Right cardiac atrium (tissue), 5 donors: ENCODE measurements around the gene CDH12. TPM values are rescaled to one million over a fixed set of nuclear protein-coding genes. Genes with fewer than 3 reads are reported as not detected.

Experiments used
- ATAC-seq, 2 donors: fragments of 200-7000 bp; cut with Tn5 transposase; one replicate each; pipeline versions ENCODE4 v1.8.0 to v1.9.1; 2020; ENCODE audit warnings: moderate library complexity in 2 of 2, mild to moderate bottlenecking in 1 of 2
- DNase-seq, 3 donors: peaks; one replicate each; pipeline ENCODE4 v3.0.0-alpha.2; 2020
- H3K27ac ChIP-seq: one replicate; pipeline ENCODE4 v1.5.1; 2013; ENCODE audit warnings: mild to moderate bottlenecking, low read length, control low read depth, moderate library complexity
- H3K27me3 ChIP-seq: one replicate; pipeline ENCODE4 v1.6.1; 2013; ENCODE audit not compliant: control insufficient read depth, insufficient read depth
- H3K4me1 ChIP-seq: one replicate; pipeline ENCODE4 v1.6.1; 2013; ENCODE audit warnings: low read length; ENCODE audit not compliant: control insufficient read depth, insufficient read depth
- H3K4me3 ChIP-seq: one replicate; pipeline ENCODE4 v1.5.1; 2013; ENCODE audit warnings: low read length, control low read depth
- H3K9me3 ChIP-seq: one replicate; pipeline ENCODE4 v1.6.1; 2013; ENCODE audit warnings: low read length; ENCODE audit not compliant: control insufficient read depth
- WGBS: extraction: QIAGEN DNeasy Blood & Tissue Kit; methylation state at CpG from one replicate; pipeline ENCODE4 v1.1.7; 2013; 5-methylcytosine and 5-hydroxymethylcytosine counted together
- intact Hi-C, 4 donors: fragments of 100-400 bp; cut with DNase I; formaldehyde crosslinking; loops; one replicate each; pipeline versions ENCODE4 v1.11.0 to v1.14.0; 2022 to 2023
- polyA plus RNA-seq: library from polyadenylated mRNA; stranded (reverse); fragments of 200-250 nt; gene quantifications from one replicate; pipeline ENCODE4 v1.2.3, GENCODE V29; 2013
- total RNA-seq, 4 donors: library from RNA; stranded (reverse); fragmentation: NEBNext Ultra II Directional; extraction: Animal tissue kit (Norgen Biotek cat#: 25700); gene quantifications; one replicate each; pipeline ENCODE4 v1.2.1, GENCODE V29; 2021
- donor health status: healthy with polysubstance abuse.
- donor health status: DM: no; HTN: yes; CAD: no.
- donor health status: DM: no; HTN: no; CAD: no.
- donor health status: DM: no; HTN: yes; CAD: no; lungs with severe emphysema.
- donor health status: DM: yes; HTN: yes; CAD: no.

CDH12 gene
- total and polyA plus RNA-seq, 5 donors: not detected

DNA sequence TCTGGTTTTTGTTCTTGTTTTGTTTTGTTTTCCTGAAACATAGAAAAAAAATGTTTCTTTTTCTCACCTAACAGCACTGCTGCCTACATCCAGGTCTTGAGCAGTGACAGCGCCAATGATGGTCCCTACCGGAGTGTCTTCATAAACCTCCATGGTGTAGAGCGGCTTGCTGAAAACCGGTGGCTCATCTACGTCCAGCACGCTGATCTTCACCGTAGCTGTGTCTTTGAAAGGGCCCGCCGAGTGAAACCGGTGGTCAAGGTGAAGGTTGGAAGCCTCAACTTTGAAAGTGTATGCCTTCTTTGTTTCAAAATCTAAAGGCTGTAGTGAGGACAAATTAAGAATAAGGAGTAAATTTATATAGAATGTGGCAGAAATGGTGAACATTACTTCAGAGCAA is 1051.0 kb downstream of the CDH12 start:
- ATAC-seq (no peak), DNase-seq (no peak)
- H3K4me1 ChIP-seq: no peaks in the 10 kb centered on the region
- no peak overlapping the region for H3K27ac ChIP-seq
- H3K27me3 ChIP-seq: no peaks in the 10 kb centered on the region
- intact Hi-C loops: no loop called here
- H3K9me3 ChIP-seq: peaks cover 2% of the 10 kb centered on the region
- WGBS: 94% methylated on average over 10 of the region's 10 CpGs
- H3K4me3 ChIP-seq: no peak overlapping the region

DNA sequence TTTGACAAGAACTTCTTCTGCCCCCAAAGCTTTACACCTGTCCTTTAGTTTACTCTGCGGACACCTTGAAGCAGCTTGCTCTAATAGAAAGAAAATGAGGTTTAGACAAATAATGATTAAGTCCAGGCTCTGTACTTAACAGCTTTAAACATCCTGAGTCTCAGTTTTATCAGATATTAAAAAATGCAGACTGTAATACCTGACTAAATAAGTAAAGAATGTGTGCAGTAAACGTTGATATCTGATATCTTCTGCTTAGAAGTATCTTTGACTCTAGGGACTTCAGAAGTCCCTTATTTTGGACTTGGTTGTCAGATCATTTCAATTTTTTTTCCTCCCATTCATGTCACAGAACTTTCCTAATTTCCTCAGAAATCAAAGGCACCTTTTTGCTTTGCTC is 1060.4 kb downstream of the CDH12 start:
- DNase-seq: no peak
- WGBS: 56% methylated on average over 2 of the region's 2 CpGs
- H3K27me3 ChIP-seq: no peaks in the 10 kb centered on the region
- no peaks in the 10 kb centered on the region for H3K9me3 ChIP-seq
- H3K27ac ChIP-seq: no peak overlapping the region
- ATAC-seq: no peak
- H3K4me1 ChIP-seq: no peaks in the 10 kb centered on the region
- intact Hi-C loops: no loop called here
- no peak overlapping the region for H3K4me3 ChIP-seq

DNA sequence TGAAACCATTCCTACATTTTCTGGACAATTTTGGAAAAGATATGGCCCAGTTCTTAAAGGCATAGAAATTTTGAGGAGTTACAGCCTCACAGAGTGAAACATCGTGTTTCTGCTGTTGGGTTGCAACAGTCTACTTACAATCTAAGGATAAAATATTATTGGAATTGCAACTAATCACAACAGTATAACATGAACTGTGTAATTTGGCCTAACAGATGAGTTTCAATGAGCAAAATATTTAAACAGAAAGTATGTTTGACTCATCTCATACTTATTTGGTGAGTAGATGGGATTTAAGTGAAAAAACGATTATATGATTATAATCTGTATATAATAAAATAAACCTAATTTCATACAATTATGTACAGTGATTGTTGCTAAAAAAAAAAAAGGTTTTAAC is 1061.8 kb downstream of the CDH12 start:
- no peak for ATAC-seq
- no peaks in the 10 kb centered on the region for H3K9me3 ChIP-seq
- no peak overlapping the region for H3K27ac ChIP-seq
- DNase-seq: no peak
- H3K4me1 ChIP-seq: no peaks in the 10 kb centered on the region
- WGBS: 69% methylated on average over 2 of the region's 2 CpGs
- no peak overlapping the region for H3K4me3 ChIP-seq
- H3K27me3 ChIP-seq: no peaks in the 10 kb centered on the region
- intact Hi-C loops: no loop called here

DNA sequence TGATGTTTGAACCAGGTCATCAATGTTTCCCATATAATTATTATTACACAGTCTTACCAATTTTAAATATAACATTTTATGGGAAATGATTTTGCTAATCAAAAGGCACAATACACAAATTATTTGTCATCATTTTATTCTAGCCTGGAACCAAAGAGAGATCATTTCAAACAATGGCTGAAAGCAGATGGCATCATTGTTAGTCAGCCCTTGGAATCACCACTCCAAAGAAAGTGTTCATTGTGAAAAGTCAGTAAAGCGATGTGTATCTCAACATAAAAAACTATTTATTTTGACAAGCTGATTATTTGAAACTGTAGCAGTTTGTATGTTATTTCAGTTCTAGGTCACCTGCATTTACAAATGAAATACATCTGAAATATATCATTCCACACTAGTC is 1068.7 kb downstream of the CDH12 start:
- Histone ChIP-seq H3K27me3 (no peaks in the 10 kb centered on the region), H3K4me3 (no peak overlapping the region), H3K27ac (no peak overlapping the region), H3K4me1 (no peaks in the 10 kb centered on the region), H3K9me3 (peaks cover 1% of the 10 kb centered on the region)
- WGBS: 96% methylated on average over 1 of the region's 1 CpG
- ATAC-seq (no peak), DNase-seq (no peak)
- intact Hi-C loops: no loop called here

DNA sequence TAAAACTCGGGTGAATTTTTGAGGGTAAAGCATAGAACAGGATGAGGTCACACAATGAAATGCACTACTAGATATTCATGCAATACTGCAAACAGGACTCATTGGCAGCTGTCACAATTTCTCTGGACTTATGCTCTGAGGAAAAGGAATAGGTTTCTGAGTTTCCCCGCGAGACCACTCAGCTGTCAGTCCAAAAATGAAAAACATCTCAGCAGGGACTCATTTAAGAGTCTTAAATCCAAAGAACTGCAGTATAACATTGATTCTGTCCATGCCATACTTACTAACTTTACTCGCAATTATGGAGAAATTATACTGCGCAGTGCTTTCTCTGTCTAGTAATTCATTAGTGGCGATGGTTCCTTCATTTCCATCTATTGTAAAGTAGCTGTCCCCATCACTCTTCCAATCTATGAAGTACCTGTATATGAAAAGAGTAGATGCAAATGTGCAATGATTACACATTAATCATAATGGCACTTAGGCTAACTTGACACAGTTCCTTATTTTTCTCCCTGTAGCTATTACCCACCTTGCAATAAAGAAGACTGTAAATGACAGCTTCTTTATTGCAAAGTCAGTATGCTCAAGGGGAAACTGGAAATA is 1070.0 kb downstream of the CDH12 start:
- H3K9me3 ChIP-seq: peaks cover 1% of the 10 kb centered on the region
- H3K4me1 ChIP-seq: no peaks in the 10 kb centered on the region
- H3K4me3 ChIP-seq: no peak overlapping the region
- H3K27me3 ChIP-seq: no peaks in the 10 kb centered on the region
- ATAC-seq: no peak
- DNase-seq: no peak
- intact Hi-C loops: no loop called here
- 83% methylated on average over 6 of the region's 6 CpGs for WGBS
- H3K27ac ChIP-seq: no peak overlapping the region

DNA sequence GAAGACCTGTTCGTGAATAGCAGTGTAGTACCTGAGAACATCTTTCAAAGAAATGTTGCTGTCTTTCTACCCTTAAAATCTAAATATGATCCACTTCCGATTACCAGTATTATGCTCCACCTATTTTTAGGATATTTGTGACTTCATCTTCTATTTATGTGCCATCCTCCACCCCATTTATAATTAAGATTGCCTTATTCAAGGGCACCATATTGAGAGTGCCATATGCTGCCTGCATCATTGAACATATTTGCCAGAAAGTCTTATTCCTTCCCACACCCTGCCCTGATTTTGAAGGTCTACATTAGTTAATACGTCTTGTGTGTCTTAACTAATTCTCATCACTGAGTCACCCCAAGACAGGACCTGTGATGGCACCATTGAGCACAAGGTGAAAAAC is 1076.7 kb downstream of the CDH12 start:
- Histone ChIP-seq H3K4me3 (no peak overlapping the region), H3K27ac (no peak overlapping the region), H3K27me3 (no peaks in the 10 kb centered on the region), H3K9me3 (no peaks in the 10 kb centered on the region), H3K4me1 (no peaks in the 10 kb centered on the region)
- intact Hi-C loops: no loop called here
- no peak for ATAC-seq
- no peak for DNase-seq
- WGBS: 85% methylated on average over 3 of the region's 3 CpGs

DNA sequence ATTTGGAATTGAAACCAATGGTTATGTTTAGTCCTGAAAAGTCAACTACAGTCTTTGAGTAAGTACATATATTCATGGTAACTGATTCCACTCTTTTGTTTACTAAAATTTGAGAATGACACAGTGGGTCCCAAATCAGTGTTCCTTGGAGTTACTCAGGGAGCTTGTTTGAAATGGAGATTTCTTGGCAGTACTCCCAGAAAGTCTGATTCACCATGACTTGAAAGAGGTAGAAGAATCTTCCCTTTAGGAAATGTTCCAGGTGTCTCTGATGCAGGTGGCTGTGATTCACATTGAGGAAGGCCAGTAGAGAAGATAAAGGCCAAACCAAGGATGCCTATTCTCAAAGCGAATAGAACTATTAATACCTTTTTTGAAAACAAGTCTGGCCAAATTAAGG is 1078.3 kb downstream of the CDH12 start:
- H3K4me3 ChIP-seq: no peak overlapping the region
- H3K4me1 ChIP-seq: no peaks in the 10 kb centered on the region
- WGBS: 90% methylated on average over 1 of the region's 1 CpG
- ATAC-seq: no peak
- intact Hi-C loops: no loop called here
- DNase-seq: no peak
- H3K9me3 ChIP-seq: no peaks in the 10 kb centered on the region
- H3K27me3 ChIP-seq: no peaks in the 10 kb centered on the region
- H3K27ac ChIP-seq: no peak overlapping the region

DNA sequence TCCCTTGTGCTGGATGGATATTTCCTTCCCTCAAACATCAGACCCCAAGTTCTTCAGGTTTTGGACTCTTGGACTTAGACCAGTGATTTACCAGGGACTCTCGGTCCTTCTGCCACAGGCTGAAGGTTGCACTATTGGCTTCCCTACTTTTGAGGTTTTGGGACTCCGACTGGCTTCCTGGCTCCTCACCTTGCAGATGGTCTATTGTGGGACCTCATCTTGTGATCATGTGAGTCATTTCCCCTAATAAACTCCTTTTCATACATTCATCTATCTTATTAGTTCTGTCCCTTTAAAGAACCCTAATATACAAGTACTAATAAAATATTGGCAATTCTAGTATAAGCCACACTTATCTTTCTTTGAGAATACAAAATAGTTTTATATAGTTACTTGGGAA is 1078.9 kb downstream of the CDH12 start:
- intact Hi-C loops: no loop called here

DNA sequence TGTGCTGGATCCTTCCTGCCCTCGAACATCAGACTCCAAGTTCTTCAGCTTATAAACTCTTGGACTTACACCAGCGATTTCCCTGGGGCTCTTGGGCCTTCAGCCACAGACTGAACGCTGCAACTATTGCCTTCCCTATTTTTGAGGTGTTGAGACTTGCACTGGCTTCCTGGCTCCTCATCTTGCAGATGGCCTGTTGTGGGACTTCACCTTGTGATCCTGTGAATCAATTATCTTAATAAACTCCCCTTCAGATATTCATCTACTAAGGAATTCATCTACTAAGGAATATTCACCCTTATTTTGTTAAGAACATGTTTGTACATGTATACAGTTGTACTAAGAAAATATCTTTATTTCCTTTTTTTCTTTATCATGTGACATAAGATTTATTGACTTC is 1079.7 kb downstream of the CDH12 start:
- Histone ChIP-seq H3K4me1 (no peaks in the 10 kb centered on the region), H3K9me3 (no peaks in the 10 kb centered on the region), H3K27ac (no peak overlapping the region), H3K4me3 (no peak overlapping the region), H3K27me3 (no peaks in the 10 kb centered on the region)
- DNase-seq (no peak), ATAC-seq (no peak)
- 76% methylated on average over 3 of the region's 3 CpGs for WGBS
- intact Hi-C loops: no loop called here

More for the DNA sequence above, 1078.9 kb downstream of the CDH12 start:
- WGBS: 83% methylated on average over 2 of the region's 2 CpGs
- Histone ChIP-seq H3K27ac (no peak overlapping the region), H3K27me3 (no peaks in the 10 kb centered on the region), H3K4me1 (no peaks in the 10 kb centered on the region), H3K4me3 (no peak overlapping the region), H3K9me3 (no peaks in the 10 kb centered on the region)
- no peak for DNase-seq
- ATAC-seq: no peak

DNA sequence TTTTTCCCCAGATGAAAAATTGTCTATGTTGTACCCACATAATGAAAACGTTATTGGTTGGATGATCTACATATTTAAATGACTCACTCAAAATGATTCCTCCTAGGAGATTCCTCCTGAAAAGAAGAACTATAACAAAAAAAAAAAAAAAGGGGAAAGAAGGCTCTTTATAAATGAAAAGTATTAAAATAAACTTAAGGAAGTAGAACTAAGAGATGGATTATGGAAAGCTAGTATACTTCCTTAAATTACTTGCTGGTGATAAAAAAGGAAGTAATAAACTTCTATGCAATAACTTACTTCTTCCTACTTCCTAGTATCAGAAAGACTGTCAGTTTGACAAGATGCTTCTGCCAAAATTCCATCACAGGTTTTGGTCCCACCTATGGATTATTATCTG is 1087.7 kb downstream of the CDH12 start:
- Histone ChIP-seq H3K4me1 (no peaks in the 10 kb centered on the region), H3K27ac (no peak overlapping the region), H3K4me3 (no peak overlapping the region), H3K9me3 (no peaks in the 10 kb centered on the region), H3K27me3 (no peaks in the 10 kb centered on the region)
- ATAC-seq: no peak
- intact Hi-C loops: no loop called here
- no peak for DNase-seq
- 41% methylated on average over 1 of the region's 1 CpG for WGBS

DNA sequence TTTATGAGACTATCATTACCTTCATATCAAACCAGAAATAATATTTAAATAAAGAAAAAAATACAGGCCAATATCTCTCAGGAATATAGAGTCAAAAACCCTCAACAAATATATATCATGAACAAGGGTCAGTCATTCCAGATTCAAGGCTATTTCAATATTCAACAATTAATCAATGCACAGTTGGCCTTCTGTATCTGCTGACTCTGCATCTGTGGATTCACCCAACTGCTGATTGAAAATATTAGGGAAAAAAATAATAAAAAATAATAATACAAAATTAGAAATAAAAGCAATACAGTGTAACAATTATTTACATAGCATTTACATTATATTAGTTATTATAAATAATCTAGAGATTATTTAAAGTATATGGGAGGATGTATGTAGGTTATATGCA is 1114.0 kb downstream of the CDH12 start:
- no peaks in the 10 kb centered on the region for H3K27me3 ChIP-seq
- no peak overlapping the region for H3K4me3 ChIP-seq
- no peak overlapping the region for H3K27ac ChIP-seq
- intact Hi-C loops: no loop called here
- no peaks in the 10 kb centered on the region for H3K9me3 ChIP-seq
- DNase-seq (no peak), ATAC-seq (no peak)
- H3K4me1 ChIP-seq: no peaks in the 10 kb centered on the region

DNA sequence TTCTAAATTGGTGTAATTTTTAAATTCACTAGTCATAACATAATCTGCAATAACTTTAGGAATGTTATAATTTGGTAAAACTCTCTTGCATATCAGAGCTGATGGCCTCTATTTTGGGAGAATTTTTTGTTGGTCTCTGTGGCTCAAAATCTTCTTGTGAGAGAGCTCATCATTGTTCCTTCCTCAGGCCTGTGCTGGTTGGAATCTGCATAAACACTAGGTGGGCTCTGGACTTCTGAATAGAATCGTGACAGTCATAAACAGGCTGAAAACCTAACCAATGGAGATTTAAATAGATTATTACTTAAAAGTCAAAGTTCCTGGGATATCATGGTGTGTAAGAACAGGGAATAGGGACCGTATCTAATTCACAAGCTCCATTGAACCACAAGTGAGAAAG is 1129.6 kb downstream of the CDH12 start:
- no peaks in the 10 kb centered on the region for H3K27me3 ChIP-seq
- WGBS: 51% methylated on average over 2 of the region's 2 CpGs
- H3K27ac ChIP-seq: no peak overlapping the region
- DNase-seq: no peak
- H3K4me1 ChIP-seq: no peaks in the 10 kb centered on the region
- H3K4me3 ChIP-seq: no peak overlapping the region
- intact Hi-C loops: no loop called here
- H3K9me3 ChIP-seq: no peaks in the 10 kb centered on the region
- no peak for ATAC-seq
